Measurements from ENCODE around the gene OGFOD1.

- no peak for TF ChIP-seq EZH2 (IDR thresholded peaks at IDR 0.05; ENCODE audit: borderline replicate concordance, control insufficient read depth, low read depth, low read length)
- TF ChIP-seq CTCF (IDR thresholded peaks at IDR 0.05 in 2 of 3, conservative IDR thresholded peaks at IDR 0.05 in 1 of 3; ENCODE audit: control insufficient read depth in 2 of 3, extremely low read depth in 1 of 3, insufficient read depth in 1 of 3, low read depth in 3 of 3, low read length in 3 of 3): no peak
- TF ChIP-seq REST (IDR thresholded peaks at IDR 0.05; ENCODE audit: low read depth, low read length): no peak
- TF ChIP-seq ETV6 (conservative IDR thresholded peaks at IDR 0.05 in 1 of 2, IDR thresholded peaks at IDR 0.05 in 1 of 2; ENCODE audit: borderline replicate concordance in 1 of 2, low read depth in 1 of 2): no peak
- TF ChIP-seq RCOR1 (conservative IDR thresholded peaks at IDR 0.05; ENCODE audit: low read depth, low read length): no peak
- TF ChIP-seq ESRRA (IDR thresholded peaks at IDR 0.05; ENCODE audit: low read length): no peak
- TF ChIP-seq TAF1 (IDR thresholded peaks at IDR 0.05; ENCODE audit: borderline replicate concordance, low read depth, low read length): no peak
Measured at GRCh38 chr16:56413381-56413780, 38.0 kb upstream of the OGFOD1 start.

Data from GM12878 (cell line).